ENCODE measurements around the gene PARD3B. TPM values are rescaled to one million over a fixed set of nuclear protein-coding genes. Genes with fewer than 3 reads are reported as not detected.

The PARD3B gene
- total RNA-seq, 1 experiment from 2014 or later = 6.4 TPM

- no peak overlapping the region for H2BK12ac ChIP-seq (ENCODE audit: insufficient read length, low read depth, low read length)
- H3K18ac ChIP-seq (ENCODE audit: insufficient read length, low read depth, low read length) = no peak overlapping the region
- H3K79me2 ChIP-seq (ENCODE audit: insufficient read depth, low read length) = no peaks in the 10 kb centered on the region
- H2AK5ac ChIP-seq (ENCODE audit: insufficient read length, low read length) = no peak overlapping the region
- H3K4me2 ChIP-seq (ENCODE audit: insufficient read depth, insufficient read length, low read length) = no peak overlapping the region
- H2BK15ac ChIP-seq (ENCODE audit: low read depth, low read length) = no peak overlapping the region
- TF ChIP-seq CTCF (conservative IDR thresholded peaks at IDR 0.05) = no peak
- no peaks in the 10 kb centered on the region for H3K27me3 ChIP-seq (ENCODE audit: insufficient read depth, low read length)
- DNase-seq = no peak
- peaks cover 0 to 10% of the 10 kb centered on the region in 2 experiments for H3K9me3 Mint-ChIP-seq
- H2AFZ ChIP-seq (ENCODE audit: low read length) = no peak overlapping the region
- H3K27ac ChIP-seq (ENCODE audit: insufficient read length, low read depth, low read length) = no peak overlapping the region
- H3K23me2 ChIP-seq (ENCODE audit: insufficient read length, low read depth, low read length, poor library complexity, severe bottlenecking) = no peaks in the 10 kb centered on the region
- no peak overlapping the region for H3K56ac ChIP-seq (ENCODE audit: insufficient read length, low read depth, low read length)
- H3K23ac ChIP-seq (ENCODE audit: insufficient read length, low read depth, low read length) = no peak overlapping the region
- H3K9ac ChIP-seq (ENCODE audit: extremely low read depth, insufficient read length, low read length) = no peak overlapping the region
- peaks cover 5 to 12% (median 12%) of the 10 kb centered on the region in 3 experiments; a peak in 6 of 7 replicates for H3K36me3 Mint-ChIP-seq (ENCODE audit: insufficient read depth in 1 of 3, low read depth in 3 of 3)
- H3K14ac ChIP-seq (ENCODE audit: insufficient read depth, low read length) = no peak overlapping the region
- no peak overlapping the region for H4K91ac ChIP-seq (ENCODE audit: insufficient read length, low read depth, low read length)
- no peaks in the 10 kb centered on the region for H3K4me1 ChIP-seq (ENCODE audit: insufficient read depth, low read length)
- no peak overlapping the region for H2BK20ac ChIP-seq (ENCODE audit: low read depth, low read length, poor library complexity, severe bottlenecking)
- no peak overlapping the region for H2BK5ac ChIP-seq (ENCODE audit: insufficient read length, low read length)
- H3K4me3 Mint-ChIP-seq = no peak overlapping the region
- H2BK120ac ChIP-seq (ENCODE audit: low read depth, low read length, poor library complexity, severe bottlenecking) = no peak overlapping the region
- WGBS (ENCODE audit: extremely low coverage, insufficient read length, low lambda C conversion rate) = no CpG with 5 or more reads among the region's 5 CpGs
- no peak overlapping the region for H4K5ac ChIP-seq (ENCODE audit: insufficient read length, low read depth, low read length)
- no peaks in the 10 kb centered on the region for H4K20me1 ChIP-seq (ENCODE audit: control insufficient read depth, insufficient read depth, insufficient read length)
- H3K27ac Mint-ChIP-seq = peak overlapping the region in 1 of 3 experiments; percentile 53; a peak in 1 of 7 replicates
- no peaks in the 10 kb centered on the region for H3K4me1 Mint-ChIP-seq
- no peak overlapping the region for H3T11ph ChIP-seq (ENCODE audit: low read length)
- H3K27me3 Mint-ChIP-seq (ENCODE audit: low read depth) = 0 out of 2 replicates have a peak, but pooled peaks cover 1% of the 10 kb centered on the region
- H3K9me3 ChIP-seq (ENCODE audit: control insufficient read depth, low read depth, low read length) = no peaks in the 10 kb centered on the region
- no peak overlapping the region for H3K4ac ChIP-seq (ENCODE audit: low read depth, low read length)
- no peaks in the 10 kb centered on the region for H3K79me1 ChIP-seq (ENCODE audit: insufficient read depth, low read depth, low read length, poor library complexity, severe bottlenecking)
- no peak overlapping the region for H4K8ac ChIP-seq (replicated peaks; ENCODE audit: insufficient read length, low read depth, low read length)
Measured at GRCh38 chr2:205571360-205571959, 1026.2 kb downstream of the PARD3B start.

Measured in H9 (cell line).